ENCODE results near the gene KSR1. TPM values are rescaled to one million over a fixed set of nuclear protein-coding genes. Genes with fewer than 3 reads are reported as not detected.
A peak's percentile ranks its signal among the peaks of the same experiment; 100 is the strongest.

The KSR1 gene
- total RNA-seq, 2 donors from 2014 or later: 11.5 to 23.7 TPM

DNA sequence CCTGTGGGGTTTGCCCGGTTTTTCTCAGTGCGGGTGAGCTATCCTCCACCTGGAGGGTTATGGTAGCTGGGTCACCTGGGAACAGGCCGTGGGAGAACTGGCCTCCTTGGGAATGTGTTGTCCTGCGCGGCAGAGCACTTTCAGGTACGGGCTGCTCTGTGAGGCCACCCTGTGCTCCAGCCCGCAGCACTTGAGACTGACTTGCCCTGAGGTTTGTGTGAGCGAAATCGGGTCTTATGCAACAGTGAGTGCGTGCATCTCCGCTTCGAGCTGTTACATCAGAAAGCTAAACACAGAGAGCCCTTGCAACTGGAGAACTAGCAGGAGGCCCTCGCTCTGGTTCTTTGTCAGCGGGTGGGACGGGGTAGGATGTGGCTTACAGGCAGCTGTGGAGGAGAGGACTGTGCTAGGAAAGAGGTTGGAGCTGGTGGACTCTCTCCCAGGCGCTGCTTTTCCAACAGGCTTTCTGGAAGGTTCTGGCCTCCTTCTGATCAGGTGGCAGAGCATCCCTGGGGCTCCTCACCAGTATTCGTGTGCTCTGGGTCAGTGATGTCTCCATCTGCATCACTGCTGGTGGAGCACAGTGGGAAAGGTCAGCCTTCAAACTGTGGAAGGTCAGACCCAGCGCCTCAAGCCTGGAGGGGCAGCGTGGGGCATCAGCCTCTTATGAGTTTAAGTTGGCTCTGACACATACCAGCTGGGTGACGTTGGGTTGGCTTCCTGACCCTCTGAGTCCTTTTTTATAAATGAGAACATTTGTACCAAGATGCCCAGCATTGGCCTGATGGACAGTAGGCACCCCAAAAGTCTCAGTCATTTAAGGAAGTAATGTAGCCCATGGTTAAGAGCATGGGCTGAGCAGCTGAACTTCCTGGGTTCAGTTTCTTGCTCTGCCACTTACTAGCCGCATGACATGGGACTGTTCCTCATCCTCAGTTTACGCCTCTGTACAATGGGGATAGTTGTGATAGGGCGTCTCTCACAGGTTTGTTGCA, 76.3 kb downstream of the KSR1 start:
- H3K4me1 ChIP-seq (replicated peaks): no peaks in the 10 kb centered on the region
- no peaks in the 10 kb centered on the region for H3K9me3 ChIP-seq
- no peaks in the 10 kb centered on the region for H3K36me3 ChIP-seq
- TF ChIP-seq, protein P1, sequence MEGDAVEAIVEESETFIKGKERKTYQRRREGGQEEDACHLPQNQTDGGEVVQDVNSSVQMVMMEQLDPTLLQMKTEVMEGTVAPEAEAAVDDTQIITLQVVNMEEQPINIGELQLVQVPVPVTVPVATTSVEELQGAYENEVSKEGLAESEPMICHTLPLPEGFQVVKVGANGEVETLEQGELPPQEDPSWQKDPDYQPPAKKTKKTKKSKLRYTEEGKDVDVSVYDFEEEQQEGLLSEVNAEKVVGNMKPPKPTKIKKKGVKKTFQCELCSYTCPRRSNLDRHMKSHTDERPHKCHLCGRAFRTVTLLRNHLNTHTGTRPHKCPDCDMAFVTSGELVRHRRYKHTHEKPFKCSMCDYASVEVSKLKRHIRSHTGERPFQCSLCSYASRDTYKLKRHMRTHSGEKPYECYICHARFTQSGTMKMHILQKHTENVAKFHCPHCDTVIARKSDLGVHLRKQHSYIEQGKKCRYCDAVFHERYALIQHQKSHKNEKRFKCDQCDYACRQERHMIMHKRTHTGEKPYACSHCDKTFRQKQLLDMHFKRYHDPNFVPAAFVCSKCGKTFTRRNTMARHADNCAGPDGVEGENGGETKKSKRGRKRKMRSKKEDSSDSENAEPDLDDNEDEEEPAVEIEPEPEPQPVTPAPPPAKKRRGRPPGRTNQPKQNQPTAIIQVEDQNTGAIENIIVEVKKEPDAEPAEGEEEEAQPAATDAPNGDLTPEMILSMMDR (IDR thresholded peaks at IDR 0.05): no peak
- no peak for TF ChIP-seq POLR2A (IDR thresholded peaks at IDR 0.05)
- no peak for TF ChIP-seq POLR2AphosphoS5 (IDR thresholded peaks at IDR 0.05)
- DNase-seq (ENCODE audit: low spot score): no peak
- intact Hi-C loops (cut with DNase I): no loop called here
- H3K27me3 ChIP-seq (replicated peaks; ENCODE audit: insufficient read depth): no peaks in the 10 kb centered on the region
- WGBS: 89% methylated on average over 23 of the region's 23 CpGs
- no peak overlapping the region for H3K4me3 ChIP-seq
- no peak overlapping the region for H3K27ac ChIP-seq

DNA sequence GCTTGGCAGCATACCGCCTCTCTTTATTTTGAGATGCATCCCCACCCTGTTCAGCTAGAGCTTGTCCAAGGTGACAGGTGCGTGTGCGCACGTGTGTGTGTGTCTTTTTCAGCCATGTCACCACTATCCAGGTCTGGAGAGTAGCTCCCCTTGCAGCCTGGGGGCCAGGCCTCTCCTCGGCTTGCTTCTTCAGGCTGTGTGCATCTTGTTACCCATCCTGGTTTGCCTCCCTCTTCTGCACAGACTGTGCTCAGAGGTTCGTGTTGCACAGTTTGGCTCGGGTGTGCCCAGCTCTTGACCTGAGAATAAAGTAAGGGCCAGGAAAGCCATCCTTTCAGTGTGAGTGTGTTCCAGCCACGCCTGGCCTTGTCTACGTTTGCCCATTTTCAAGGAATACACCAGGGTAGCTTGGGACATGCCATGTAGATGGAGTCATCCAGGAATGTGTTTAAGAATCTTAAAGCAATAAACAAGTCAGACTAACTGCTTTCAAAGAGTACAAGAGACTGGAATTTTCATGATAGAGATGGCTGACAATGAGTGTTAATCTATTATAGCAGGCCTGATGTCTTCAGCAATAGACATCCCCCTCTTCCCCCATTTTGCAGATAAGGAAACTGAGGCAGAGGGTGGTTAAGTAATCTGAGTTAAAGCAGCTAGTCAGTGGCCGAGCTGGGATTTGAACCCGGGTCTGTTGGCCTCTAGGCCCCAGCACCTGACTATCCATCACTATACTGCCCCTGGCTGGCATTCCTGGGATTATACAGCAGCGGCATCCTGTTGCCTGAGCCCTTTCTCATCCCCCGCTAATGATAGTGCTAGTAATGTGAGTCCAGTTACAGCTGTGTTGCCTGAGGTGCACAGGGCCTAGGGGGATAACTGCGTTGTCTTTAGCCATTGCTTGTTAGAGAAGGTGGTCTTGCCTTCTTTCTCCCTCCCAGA, 77.9 kb downstream of the KSR1 start:
- WGBS: 79% methylated on average over 14 of the region's 14 CpGs
- H3K36me3 ChIP-seq: no peaks in the 10 kb centered on the region
- intact Hi-C loops (cut with DNase I): no loop called here
- DNase-seq (ENCODE audit: low spot score): no peak
- no peaks in the 10 kb centered on the region for H3K9me3 ChIP-seq
- H3K27ac ChIP-seq: no peak overlapping the region
- H3K27me3 ChIP-seq (replicated peaks; ENCODE audit: insufficient read depth): no peaks in the 10 kb centered on the region
- H3K4me1 ChIP-seq (replicated peaks): no peaks in the 10 kb centered on the region
- H3K4me3 ChIP-seq: no peak overlapping the region
- TF ChIP-seq POLR2AphosphoS5 (IDR thresholded peaks at IDR 0.05): peak; percentile 37
- TF ChIP-seq, protein P1 (IDR thresholded peaks at IDR 0.05): no peak

DNA sequence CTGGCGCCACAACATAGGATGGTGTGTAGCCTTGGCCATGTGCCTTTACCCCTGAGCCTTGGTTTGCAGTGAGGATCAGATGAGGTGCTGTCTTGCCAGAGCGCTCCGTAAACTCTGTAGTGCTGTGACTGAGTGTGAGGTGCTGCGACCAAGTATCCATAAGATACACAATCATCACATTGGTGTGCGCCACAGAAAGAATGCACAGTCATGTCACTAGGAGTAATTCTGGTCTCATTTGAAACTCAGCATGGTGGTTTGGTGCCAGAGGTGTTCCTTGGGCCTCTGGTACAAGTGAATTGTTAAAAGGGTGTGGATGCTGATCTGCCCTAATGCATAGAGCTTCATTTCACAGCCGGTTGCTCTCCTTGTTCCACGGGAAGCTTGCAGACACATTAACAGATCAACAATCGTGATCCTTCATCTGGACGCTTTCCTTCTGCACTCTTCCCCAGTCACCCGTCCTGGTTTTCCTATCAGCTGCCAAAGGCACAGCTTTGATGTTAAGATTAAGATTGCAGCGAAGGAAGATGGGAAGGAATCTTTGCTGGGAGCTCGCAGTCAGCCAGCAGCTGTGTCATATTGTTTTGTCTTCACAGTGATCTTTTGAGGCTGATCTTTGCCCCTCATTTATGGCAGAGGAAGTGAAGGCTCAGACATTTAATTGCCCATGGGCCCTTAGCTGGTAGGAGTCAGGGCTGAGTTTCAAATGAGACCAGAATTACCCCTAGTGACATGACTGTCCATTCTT, 79.1 kb downstream of the KSR1 start:
- Histone ChIP-seq H3K27me3 (replicated peaks; ENCODE audit: insufficient read depth) (no peaks in the 10 kb centered on the region), H3K36me3 (no peaks in the 10 kb centered on the region), H3K4me3 (no peak overlapping the region), H3K9me3 (no peaks in the 10 kb centered on the region), H3K4me1 (replicated peaks) (no peaks in the 10 kb centered on the region), H3K27ac (no peak overlapping the region)
- 63% methylated on average over 12 of the region's 12 CpGs for WGBS
- DNase-seq (ENCODE audit: low spot score): no peak
- TF ChIP-seq POLR2AphosphoS5 (IDR thresholded peaks at IDR 0.05) (no peak), POLR2A (IDR thresholded peaks at IDR 0.05) (no peak)
- TF ChIP-seq, protein P1 (IDR thresholded peaks at IDR 0.05): no peak
- intact Hi-C loops (cut with DNase I): loop anchor here (5.0 kb wide), 1 partner anchor 33 kb away; no protein-coding TSS in a partner anchor

DNA sequence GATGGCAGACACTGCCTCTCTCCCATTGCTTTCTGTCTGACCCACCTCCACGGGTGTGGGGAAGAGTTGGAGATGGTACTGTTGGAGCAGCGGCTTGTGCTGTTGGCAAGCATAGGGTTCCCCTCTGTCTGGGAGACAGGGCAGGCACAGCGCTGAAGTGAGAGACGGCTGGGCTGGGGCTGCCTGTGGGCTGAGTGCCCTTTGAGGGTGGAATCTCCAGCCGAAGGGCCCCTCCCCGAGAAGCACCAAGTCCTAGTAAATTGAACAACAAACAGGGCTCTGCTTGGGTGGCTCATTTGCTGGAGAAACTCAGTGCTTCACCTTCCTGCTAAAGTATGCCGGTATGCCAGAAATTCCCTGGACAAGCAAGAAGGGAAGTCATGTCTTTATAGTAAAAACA, 79.7 kb downstream of the KSR1 start:
- Histone ChIP-seq H3K27me3 (replicated peaks; ENCODE audit: insufficient read depth) (no peaks in the 10 kb centered on the region), H3K4me1 (replicated peaks) (no peaks in the 10 kb centered on the region), H3K9me3 (no peaks in the 10 kb centered on the region), H3K4me3 (no peak overlapping the region), H3K27ac (no peak overlapping the region), H3K36me3 (no peaks in the 10 kb centered on the region)
- TF ChIP-seq POLR2AphosphoS5 (IDR thresholded peaks at IDR 0.05) (no peak), POLR2A (IDR thresholded peaks at IDR 0.05) (no peak)
- TF ChIP-seq, protein P1 (IDR thresholded peaks at IDR 0.05): no peak
- DNase-seq (ENCODE audit: low spot score): no peak
- intact Hi-C loops (cut with DNase I): loop anchor here (5.0 kb wide), 1 partner anchor 34 kb away; no protein-coding TSS in a partner anchor
- 30% methylated on average over 7 of the region's 7 CpGs for WGBS
